Dermis blood vessel endothelial cell (primary cell): Measurements from ENCODE around the gene BRI3. TPM values are rescaled to one million over a fixed set of nuclear protein-coding genes. Genes with fewer than 3 reads are reported as not detected.

Experiments used
- DNase-seq: peaks from one replicate; pipeline ENCODE4 v3.0.0; 2010
- total RNA-seq: library from RNA; depleted of rRNA; stranded (reverse); fragments of >200 nt; gene quantifications from 2 replicates; pipeline ENCODE4 v1.2.3, GENCODE V29; 2014

Gene BRI3, protein sequence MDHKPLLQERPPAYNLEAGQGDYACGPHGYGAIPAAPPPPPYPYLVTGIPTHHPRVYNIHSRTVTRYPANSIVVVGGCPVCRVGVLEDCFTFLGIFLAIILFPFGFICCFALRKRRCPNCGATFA
- 36.1 and 39.7 TPM in 2 replicates for total RNA-seq

DNA sequence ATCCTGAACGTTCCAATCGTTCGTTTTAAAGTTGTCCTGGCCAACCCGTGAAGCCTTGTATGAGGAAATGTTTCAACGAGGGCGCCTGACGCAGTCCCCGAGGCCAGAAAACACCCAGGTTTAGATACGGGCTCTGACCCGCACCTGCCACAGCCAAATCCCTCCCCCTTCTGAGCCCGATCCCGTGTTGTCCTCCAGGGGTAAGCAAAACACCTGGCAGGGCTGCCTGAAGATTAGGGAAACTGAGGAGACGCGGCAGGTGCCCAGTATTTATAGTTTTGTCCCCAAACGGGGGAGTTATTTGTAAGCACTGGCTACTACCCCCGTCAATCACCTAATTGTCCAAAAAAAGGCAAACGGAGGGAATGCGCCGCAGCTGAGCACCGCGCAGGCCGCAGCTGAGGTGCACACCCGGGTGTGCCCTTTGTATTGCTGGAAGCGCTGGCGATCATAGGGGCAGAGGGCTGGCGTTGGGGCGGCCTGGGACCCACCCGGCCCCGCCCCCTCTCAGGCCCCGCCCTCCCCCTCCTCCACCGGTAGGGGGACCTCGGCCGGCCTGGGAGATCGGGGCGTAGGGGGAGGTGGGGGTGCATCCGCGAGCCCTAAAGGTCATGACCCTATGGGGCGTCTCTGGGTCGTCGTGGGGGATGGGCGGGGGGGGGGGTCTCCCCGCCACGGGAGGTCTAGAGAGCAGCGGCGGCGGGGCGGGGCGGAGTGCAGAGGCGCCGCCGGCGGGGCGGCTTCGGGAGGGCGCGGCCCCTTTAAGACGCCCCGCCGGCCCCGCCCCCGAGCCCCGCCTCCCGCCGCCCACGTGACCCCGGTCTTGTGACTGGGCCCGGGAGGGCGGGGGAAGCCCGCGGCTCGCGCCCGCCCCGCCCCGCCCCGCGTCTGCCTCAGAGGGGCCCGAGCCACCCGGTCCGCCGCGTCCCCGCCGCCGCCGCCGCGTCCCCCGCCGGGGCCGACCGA, at the start of gene BRI3:
Gene BRI3, plus strand, starts transcription at position 896 of the 966 bp plus-strand sequence. CDS start 110 bp downstream, outside the sequence.
- DNase-seq: peak; percentile 92

DNA sequence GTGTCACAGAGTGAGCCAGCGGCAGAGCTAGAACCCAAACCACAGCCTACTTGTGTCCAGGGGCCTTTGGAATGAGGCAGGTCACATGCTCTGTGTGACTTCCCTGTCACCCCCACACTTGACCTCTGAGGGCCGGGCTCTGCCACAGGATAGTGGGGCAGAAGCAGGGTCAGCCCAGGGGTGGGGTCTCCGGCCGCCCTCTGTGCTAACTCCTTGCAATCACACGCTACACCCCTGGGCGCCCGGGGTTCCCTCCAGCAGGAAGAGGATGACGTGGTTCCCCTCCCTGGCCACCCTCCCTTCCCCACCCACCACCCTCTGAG, 49.3 kb upstream of the BRI3 start:
- DNase-seq: no peak

DNA sequence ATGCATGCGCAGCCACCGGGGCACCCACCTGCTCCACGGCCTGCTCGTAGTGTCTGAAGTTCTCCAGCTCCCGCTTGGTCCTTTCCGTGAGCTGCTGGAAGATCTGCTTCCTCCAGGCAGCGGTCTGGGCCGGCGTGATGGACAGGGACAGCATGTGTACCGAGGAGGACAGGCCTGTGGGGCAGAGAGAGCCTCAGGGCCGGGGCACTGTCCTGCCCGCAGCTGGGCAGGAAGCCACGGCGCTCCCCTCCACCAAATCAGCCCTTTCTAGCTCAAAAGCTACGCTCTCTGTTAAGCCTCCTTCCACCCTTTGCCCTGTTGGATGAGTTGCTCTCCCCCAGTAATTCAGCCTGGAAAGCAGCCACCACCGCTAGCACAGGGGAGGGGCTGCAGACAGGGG, 48.7 kb upstream of the BRI3 start:
- no peak for DNase-seq

DNA sequence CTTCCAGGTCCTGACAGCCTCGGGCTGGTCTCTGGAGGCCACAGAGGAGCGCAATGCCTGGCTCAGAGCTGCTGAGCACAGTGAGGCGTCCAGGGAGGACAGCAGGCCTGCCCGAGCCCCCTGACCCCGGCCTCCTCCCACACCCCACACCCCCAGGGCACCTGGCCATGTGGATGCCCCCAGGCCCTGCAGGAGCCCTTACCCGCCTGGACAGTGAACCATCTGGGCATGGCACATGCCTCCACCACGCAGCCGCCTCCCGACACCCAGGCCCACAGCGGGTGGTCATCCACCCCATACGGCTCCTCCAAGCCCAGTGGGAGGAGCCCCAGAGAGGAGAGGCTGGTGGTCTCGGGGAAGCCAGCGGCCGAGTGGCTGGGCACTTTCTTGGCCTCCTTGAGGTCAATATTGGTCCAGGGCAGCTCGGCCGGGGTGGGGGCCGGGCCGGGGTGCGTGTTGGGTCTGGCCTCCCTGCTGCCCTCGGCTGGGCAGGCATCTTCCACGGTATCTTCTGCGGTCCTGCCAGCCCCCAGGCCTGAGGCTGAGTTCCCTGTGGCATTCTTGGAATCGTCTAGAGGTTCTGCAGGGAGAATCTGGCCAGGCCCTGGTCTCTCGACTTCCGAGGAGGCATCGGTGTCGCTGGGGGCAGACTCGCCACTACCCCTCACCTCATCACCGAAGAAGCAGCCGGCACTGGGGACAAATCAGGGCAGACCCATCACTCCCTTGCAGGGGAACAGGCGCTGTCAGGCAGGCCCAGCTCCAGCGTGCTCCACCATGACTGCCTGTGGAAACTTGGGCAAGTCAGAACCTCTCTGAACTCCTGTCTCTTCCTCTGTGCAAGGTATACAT, 48.0 kb upstream of the BRI3 start:
- DNase-seq: no peak

DNA sequence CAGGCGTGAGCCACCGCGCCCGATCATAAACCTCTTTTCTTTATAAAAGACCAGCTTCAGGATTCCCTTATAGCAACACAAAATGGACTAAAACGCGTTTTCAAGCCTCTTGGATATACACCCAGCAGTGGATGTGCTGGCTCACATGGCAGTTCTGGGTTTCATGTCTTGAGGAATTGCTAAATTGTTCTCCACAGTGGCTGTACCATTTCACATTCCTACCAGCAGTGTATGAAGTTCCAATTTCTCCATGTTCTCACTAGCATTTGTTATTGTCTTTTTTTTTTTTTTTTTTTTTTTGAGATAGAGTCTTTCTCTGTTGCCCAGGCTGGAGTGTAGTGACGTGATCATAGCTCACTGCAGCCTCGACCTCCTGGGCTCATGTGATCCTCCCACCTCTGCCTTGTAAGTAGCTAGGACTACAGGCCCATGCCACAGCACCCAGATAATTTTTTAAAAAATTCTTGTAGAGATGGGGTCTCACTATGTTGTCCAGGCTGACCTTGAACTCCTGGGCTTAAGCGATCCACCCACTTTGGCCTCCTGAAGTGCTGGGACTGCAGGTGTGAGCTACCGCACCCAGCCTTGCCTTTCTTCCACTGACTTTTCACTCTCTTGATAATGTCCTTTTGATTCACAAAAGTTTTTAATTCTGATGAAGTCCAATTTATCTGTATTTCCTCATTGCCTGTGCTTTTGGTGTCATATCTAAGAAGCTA, 46.9 kb upstream of the BRI3 start:
- no peak for DNase-seq

DNA sequence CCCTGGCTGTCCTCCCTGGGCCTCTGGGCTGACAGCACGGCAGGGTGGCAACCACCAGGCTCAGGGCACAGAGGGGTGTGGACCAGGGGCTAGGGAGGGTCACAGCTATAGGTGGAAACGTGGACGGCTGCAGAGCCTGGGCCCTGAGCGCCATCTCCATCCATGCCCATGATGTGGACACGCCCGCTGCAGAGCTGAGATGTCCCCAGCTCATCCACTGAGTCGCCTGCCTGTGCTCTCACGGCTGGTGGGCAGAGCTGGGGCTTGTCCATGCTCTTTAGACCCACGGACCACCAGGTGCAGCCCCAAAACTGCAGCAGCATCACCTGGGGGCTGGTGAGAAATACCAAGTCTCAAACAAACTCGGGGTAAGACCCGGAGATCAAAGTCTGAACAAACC, 45.6 kb upstream of the BRI3 start:
- DNase-seq: no peak

DNA sequence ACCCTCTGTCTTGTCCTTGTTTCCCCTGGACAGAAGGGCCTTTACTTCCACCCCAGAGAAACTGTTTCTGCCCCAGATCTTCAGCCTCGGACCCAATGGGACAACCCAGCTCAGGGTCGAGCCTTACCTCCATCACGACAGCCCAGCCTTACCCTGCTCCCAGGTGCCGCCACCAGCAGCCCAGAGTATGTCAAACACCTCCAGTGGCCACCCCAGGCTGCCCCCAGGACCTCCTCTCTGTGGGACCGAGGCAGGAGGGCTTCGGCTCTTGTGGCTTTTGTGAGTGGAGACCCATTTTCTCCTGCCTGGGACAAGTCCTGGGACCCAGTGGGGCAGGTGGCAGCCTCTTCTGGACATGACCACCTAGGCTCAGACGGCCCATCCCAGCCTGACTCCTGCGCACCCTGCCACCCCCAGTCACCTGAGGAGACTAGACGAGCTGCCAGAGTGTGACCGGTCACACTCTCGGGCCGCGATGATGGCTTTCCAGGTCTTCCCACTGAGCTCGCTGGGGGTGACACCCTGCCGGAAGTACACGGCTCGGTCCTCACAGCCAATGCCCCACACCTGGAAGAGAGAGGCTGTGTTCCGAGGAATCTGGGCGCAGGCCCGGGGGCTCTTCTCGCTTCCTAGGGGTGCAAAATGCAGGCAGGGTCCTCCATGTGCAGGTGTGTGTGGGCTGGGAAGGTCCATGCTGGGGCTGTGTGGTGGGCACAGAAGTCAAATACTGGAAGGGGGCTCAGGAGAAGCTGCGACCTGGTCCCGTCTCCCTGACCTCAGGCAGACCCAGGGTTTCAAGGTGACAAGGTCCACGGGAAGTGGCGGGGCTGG, 44.9 kb upstream of the BRI3 start:
- DNase-seq: no peak

DNA sequence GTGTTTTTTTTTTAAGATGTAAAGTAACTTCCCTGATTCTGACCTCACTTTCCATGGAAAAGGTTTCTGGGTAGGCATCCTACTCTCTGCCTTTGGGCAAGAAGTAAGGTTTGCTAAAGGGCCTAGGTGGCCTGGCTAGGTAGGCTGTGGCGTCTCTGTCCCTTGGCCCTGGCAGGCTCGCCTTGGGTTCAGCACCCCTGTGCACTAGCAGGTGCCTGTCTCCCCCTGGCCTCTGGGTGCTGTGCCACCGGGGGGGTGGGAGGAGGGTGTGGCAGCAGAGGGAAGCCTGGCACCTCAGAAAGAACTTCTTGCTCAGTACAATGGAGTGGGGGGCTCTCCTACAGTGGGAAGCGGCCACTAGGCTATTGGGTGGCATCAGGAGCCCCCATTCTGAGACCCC, 43.4 kb upstream of the BRI3 start:
- DNase-seq: no peak

DNA sequence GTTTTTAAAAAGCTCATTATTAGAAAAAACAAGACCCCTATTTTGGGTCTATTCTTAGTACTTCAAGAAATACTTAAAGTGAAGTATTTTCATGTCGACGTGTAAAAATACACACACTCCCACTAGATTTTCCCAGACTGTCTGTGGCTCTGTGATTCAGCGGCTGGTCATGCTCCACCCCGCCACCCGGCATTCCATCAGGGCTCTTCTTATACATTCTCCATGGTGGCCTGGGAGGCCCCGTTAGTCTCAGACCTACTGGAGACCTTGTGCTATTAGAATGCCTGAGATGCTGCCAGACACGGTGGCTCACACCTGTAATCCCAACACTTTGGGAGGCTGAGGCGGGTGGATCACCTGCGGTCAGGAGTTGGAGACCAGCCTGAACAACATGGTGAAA, 42.5 kb upstream of the BRI3 start:
- DNase-seq: no peak

DNA sequence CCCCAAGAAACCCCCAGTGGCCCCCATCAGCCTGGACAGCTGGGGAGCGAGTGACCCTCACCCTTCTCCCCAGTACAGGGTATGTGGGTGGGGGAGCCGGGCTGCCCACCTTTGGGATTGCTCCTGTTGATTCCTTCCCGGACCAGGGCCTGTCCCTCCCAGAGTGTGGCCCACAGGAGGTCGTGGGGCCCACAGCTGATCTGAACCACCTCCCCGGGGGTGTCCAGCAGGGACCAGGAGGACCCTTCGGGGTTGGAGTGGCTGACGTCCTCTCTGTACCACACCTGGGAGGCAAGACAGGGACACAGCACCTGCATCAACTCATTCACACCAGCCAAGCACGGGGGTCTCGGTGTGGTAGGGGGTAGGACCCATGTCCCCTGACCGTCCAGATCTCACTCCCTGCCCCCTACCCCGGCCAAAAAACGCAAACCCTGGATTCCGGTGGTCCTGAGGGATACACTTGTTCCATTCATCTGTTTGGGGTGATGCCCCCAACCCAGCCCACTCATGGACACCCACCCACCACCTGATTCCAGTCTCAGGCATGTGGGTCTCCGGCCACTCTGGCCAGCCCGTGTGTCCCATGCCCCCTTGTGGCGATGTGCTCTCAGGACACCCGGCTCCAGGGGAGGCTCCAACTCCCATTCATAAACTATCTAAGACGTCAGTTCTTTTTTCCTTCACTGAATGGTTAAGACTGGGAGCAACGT, 40.4 kb upstream of the BRI3 start:
- peak; percentile 79 for DNase-seq

DNA sequence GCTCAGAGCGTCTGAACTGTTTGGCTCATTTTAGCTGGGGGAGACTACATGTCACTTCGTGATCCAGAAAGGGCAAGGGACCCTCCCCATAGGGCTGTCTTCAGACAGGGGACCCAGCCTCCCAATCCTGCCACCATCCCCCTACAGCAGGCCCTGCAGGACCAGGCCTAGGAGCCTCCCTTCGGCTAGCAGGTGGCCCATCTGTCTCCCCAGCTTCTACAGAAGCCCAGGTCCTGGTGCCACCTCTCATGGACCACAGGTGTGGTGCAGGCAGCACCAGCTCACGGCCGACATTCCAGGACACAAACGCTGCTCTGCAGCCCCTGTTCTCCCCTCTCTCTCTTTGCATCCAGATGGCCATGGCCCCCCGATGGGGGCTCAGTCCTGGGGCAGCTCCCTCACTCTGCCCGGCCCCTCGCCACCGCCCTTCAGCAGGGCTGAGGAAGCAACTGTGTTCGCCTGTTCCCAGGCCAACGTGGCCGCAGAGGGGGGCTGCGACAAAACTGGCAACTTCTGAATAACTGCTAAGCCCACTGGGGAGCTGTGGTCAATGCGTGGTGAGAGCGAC, 39.7 kb upstream of the BRI3 start:
- no peak for DNase-seq

DNA sequence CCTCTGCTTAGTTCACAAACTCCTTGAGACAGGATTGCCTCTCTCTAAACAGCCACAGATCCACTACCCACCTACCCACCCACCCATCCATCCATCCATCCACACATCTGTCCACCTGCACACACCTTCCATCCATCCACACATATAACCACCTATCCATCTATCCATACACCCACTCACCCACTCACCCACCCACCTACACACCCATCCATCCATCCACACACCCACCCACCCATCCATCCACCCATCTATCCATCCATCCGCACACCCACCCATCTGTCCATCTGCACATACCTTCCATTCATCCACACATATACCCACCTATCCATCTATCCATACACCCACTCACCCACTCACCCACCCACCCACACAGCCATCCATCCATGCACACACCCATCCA, 39.1 kb upstream of the BRI3 start:
- no peak for DNase-seq

DNA sequence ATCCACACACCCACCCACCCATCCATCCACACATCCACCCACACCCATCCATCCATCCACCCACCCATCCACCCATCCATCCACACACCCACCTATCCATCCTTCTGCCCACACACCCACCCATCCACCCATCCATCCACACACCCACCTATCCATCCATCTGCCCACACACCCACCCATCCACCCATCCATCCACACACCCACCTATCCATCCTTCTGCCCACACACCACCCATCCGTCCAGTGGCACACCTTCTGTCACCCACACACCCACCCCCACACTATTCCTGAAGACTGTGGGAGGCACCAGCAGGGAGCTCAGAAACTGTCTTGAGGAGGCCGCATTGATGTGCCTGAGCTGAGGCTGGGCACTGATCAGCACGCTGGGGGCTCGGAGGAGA, 38.6 kb upstream of the BRI3 start:
- no peak for DNase-seq

DNA sequence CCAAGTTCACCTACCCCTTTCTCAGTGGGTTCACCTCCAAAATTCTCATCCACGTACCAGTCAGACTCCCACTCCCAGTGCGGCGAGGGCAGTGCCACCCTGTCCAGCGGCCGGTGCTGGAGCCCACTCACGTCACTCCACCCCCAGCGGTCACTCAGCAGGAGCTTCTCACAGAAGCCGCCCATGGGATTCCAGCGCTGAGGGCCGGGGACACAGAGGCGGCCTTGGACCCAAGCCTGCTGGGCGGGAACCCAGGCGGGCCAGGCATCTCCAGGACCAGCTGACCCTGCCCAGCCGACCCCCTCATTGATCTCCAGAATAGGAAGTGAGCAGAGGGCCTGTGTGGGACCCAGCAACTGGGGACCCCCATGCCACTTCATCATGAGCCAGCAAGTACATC, 36.6 kb upstream of the BRI3 start:
- no peak for DNase-seq

DNA sequence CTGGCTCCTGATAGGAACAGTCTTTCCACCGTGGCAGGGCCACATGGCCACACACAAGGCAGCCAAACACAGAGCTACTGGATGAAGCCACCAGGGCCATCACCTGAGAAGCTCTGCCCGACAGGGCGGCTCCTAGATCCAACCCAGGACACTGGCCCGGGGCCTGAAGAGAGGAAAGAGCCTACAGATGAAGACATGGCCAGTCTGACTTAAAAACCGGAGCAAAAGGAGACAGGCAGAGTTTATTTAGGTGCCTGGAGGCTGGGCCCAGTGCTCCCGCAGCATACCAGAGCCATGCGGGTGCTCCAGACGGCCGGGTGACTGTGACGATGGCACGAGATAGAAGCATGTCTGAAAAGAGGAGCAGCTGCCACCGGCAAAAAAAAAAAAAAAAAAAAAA, 33.3 kb upstream of the BRI3 start:
- DNase-seq: no peak

DNA sequence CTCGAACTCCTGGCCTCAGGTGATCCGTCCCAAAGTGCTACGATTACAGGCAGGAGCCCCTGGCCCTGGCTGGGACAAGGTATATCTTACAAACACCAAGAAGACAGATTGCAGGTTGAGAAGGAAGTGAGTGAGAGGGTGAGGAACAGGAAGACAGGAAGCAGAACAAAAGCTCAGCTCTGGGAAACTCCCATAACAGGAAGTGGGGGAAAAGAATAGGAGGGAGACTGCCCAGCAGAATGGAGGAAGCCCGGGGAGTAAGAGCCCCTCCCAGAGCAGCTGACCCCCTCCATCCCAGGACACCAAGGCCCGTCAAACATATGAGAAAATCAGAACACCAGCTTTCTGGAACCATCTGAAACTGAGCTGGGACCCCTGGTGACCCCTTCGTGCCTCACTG, 32.4 kb upstream of the BRI3 start:
- peak; percentile 69 for DNase-seq

DNA sequence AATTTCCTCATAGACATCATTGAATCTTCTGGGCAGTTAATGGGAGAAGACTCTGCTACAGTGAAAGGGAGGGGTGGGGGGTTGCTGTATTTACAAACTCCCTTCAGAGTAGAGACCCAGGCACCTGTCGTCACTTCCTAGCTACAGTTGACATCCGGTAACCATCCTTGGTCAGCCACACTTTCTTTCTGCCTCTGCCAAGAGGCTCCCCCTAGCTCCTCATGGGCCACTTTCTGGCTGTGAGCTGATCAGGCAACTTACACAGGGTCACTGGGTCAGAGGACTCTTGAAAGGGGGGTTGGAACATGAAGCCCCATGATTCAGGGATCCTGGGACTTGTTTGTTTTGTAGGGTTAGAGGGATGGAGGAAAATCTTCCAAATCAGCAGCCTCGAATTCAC, 30.7 kb upstream of the BRI3 start:
- DNase-seq: peak; percentile 63

DNA sequence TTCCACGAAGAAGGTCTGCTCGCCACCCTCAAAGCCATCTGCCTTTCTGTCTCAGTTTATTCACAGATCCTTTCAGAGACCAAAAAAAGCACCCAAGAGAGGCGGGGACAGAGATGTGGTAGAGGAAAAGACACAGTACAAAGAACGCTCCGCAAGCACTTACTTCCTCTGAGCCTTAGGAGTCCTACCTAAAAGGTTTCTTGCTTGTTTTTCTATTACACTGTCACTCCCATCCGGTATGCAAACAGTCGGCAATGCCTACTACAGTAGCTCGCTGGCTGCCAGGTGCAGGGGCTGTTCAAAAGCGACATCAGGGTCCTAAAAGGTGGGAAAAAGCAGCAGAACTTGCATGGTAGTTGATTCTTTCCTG, 30.3 kb upstream of the BRI3 start:
- DNase-seq: no peak

DNA sequence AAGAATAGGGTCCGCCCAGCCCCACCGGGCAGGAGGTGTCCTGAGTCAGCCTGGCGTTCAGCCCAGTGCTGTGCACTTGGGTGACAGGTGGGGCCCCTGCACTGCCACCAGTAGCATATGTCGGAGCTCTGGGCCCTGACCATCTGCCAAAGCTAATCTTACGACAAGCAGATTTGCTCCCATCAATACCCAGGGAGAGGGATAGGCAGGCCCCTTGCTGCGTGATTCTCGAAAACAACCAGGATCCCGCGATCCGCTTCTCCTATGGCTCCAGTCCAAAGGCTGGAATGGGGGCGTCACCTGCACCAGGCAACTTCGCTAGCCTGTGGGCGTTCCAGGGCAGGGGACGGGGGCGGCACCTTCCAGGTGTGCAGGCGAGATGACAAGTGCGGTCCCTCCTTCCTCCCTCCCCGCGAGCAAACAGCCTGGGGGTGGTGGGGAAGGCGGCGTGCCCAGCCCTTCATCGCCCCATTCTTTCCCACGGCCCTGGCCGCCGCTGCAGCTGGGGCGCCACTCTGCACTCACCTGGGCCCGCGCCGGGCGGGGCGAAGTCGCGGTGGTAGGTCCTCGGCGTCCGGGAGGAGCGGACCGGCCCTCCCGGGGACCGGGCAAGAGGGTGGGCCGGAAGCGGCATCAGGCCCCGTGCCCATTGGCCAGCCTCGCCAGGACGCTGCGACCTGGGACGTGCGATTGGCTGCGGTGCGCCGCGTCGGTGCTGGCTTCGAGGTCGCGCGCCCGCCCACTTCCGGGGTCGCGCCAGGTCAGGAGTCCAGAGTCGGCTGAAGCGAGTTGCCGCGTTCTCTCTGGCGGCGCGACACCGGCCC, 29.7 kb upstream of the BRI3 start, which contains the start of gene TECPR1:
Gene TECPR1, minus strand, starts transcription at position 632 of the 824 bp plus-strand sequence. CDS start 6,086 bp downstream, outside the sequence.
- peak; percentile 93 for DNase-seq
